ENCODE data around the gene SIK2. TPM values are rescaled to one million over a fixed set of nuclear protein-coding genes. Genes with fewer than 3 reads are reported as not detected.

SIK2 gene
- total RNA-seq, 2 experiments from 2014 or later: 8.9 to 10.2 TPM

GRCh38 chr11:111774955-111775710 lies 172.9 kb downstream of the SIK2 start:
- no peaks in the 10 kb centered on the region for H3K27me3 Mint-ChIP-seq (ENCODE audit: low read depth)
- POLR2A ChIA-PET: no interaction called here
- CTCF ChIA-PET: interaction anchor here (1.4 to 6.7 kb wide), 6 partner anchors 11 to 188 kb away, joined by 3 to 118 read pairs (median 42); partner anchors contain the start of gene PPP2R1B

GRCh38 chr11:111776398-111777093 lies 174.3 kb downstream of the SIK2 start:
- Mint-ChIP-seq H3K36me3 (ENCODE audit: low read depth) (no peaks in the 10 kb centered on the region), H3K27me3 (ENCODE audit: low read depth) (no peaks in the 10 kb centered on the region), H3K4me3 (no peak overlapping the region), H3K4me1 (ENCODE audit: low read depth) (no peaks in the 10 kb centered on the region), H3K27ac (no peak overlapping the region), H3K9me3 (ENCODE audit: insufficient read depth) (no peaks in the 10 kb centered on the region)
- ChIA-PET POLR2A (interaction anchor here (0.6 to 1.6 kb wide), 2 partner anchors 10 to 21 kb away, joined by 3 to 6 read pairs; partner anchors contain the start of gene PPP2R1B), CTCF (interaction anchor here (0.7 to 6.7 kb wide), 36 partner anchors 9 to 322 kb away, joined by 3 to 118 read pairs (median 5); partner anchors contain the start of genes ALG9 and PPP2R1B)
- ATAC-seq: no peak
- DNase-seq: no peak

More at GRCh38 chr11:111774955-111775710, 172.9 kb downstream of the SIK2 start:
- no peak overlapping the region for H3K4me3 Mint-ChIP-seq
- ATAC-seq: no peak
- no peak for DNase-seq
- H3K9me3 Mint-ChIP-seq (ENCODE audit: insufficient read depth): no peaks in the 10 kb centered on the region
- H3K27ac Mint-ChIP-seq: no peak overlapping the region
- H3K36me3 Mint-ChIP-seq (ENCODE audit: low read depth): no peaks in the 10 kb centered on the region
- no peaks in the 10 kb centered on the region for H3K4me1 Mint-ChIP-seq (ENCODE audit: low read depth)

GRCh38 chr11:111777094-111778046 lies 175.1 kb downstream of the SIK2 start:
- Mint-ChIP-seq H3K9me3 (ENCODE audit: insufficient read depth) (no peaks in the 10 kb centered on the region), H3K4me1 (ENCODE audit: low read depth) (no peaks in the 10 kb centered on the region), H3K4me3 (no peak overlapping the region), H3K36me3 (ENCODE audit: low read depth) (no peaks in the 10 kb centered on the region), H3K27me3 (ENCODE audit: low read depth) (no peaks in the 10 kb centered on the region), H3K27ac (no peak overlapping the region)
- DNase-seq: peak; percentile 54
- ChIA-PET CTCF (interaction anchor here (0.7 to 6.7 kb wide), 46 partner anchors 9 to 323 kb away, joined by 3 to 118 read pairs (median 4); partner anchors contain the start of genes ALG9 and PPP2R1B), POLR2A (interaction anchor here (0.6 to 1.6 kb wide), 3 partner anchors 11 to 408 kb away, joined by 3 to 6 read pairs (median 3); partner anchors contain the start of gene PPP2R1B)
- peak; percentile 96 for ATAC-seq

- H3K9me3 Mint-ChIP-seq (ENCODE audit: insufficient read depth): no peaks in the 10 kb centered on the region
- ATAC-seq: no peak
- H3K4me1 Mint-ChIP-seq (ENCODE audit: low read depth): no peaks in the 10 kb centered on the region
- ChIA-PET POLR2A (no interaction called here), CTCF (interaction anchor here (0.7 to 6.7 kb wide), 21 partner anchors 8 to 234 kb away, joined by 3 to 118 read pairs (median 6); partner anchors contain the start of gene PPP2R1B)
- DNase-seq: no peak
- no peaks in the 10 kb centered on the region for H3K27me3 Mint-ChIP-seq (ENCODE audit: low read depth)
- no peak overlapping the region for H3K4me3 Mint-ChIP-seq
- no peaks in the 10 kb centered on the region for H3K36me3 Mint-ChIP-seq (ENCODE audit: low read depth)
- no peak overlapping the region for H3K27ac Mint-ChIP-seq
Observed at GRCh38 chr11:111778047-111778558, 175.9 kb downstream of the SIK2 start.

GRCh38 chr11:111779118-111779517 lies 176.9 kb downstream of the SIK2 start:
- Mint-ChIP-seq H3K4me1 (ENCODE audit: low read depth) (no peaks in the 10 kb centered on the region), H3K4me3 (no peak overlapping the region), H3K27ac (no peak overlapping the region), H3K27me3 (ENCODE audit: low read depth) (no peaks in the 10 kb centered on the region), H3K9me3 (ENCODE audit: insufficient read depth) (no peaks in the 10 kb centered on the region), H3K36me3 (ENCODE audit: low read depth) (no peaks in the 10 kb centered on the region)
- ATAC-seq: no peak
- ChIA-PET CTCF (interaction anchor here (1.1 to 6.7 kb wide), 6 partner anchors 15 to 192 kb away, joined by 3 to 118 read pairs (median 7); partner anchors contain the start of gene PPP2R1B), POLR2A (no interaction called here)
- no peak for DNase-seq

Other genes starting within 250 kb of the SIK2 start
- 1 to 10 TPM; 1.7 to 2.4 TPM for gene POU2AF1, start 223.2 kb upstream of the SIK2 start, total RNA-seq
- not detected for gene BTG4, start 90.1 kb upstream of the SIK2 start, total RNA-seq
- gene HOATZ, start 87.7 kb upstream of the SIK2 start, total RNA-seq: under 1 TPM in 1 of 2 experiments, not detected in 1; 0.37 TPM
- 10 to 100 TPM; 11.1 to 12.8 TPM for gene LAYN, start 61.7 kb upstream of the SIK2 start, total RNA-seq
- 10 to 100 TPM; 56.4 to 57.7 TPM for gene PPP2R1B, start 163.9 kb downstream of the SIK2 start, total RNA-seq